Sigmoid colon (tissue), 4 donors: ENCODE measurements around the gene CENATAC.

Experiments used
- CTCF ChIP-seq, 4 experiments: fragments of 450-650 bp in 3 of 4; fragments of 200-600 bp in 1 of 4; IDR thresholded peaks; one replicate each; pipeline ENCODE4 v1.5.1; 2016 to 2019; ENCODE audit warnings: antibody characterized with exemption in 4 of 4, mild to moderate bottlenecking in 3 of 4, moderate library complexity in 2 of 4
- EP300 ChIP-seq, 4 donors: sonication (generic); formaldehyde crosslinking; IDR thresholded peaks; one replicate each; pipeline ENCODE4 v1.6.1; 2017; ENCODE audit warnings: antibody characterized with exemption in 4 of 4
- POLR2A ChIP-seq, 2 donors: fragments of 450-650 bp; IDR thresholded peaks; one replicate each; pipeline ENCODE4 v1.6.1; 2016; ENCODE audit warnings: antibody characterized with exemption in 2 of 2, mild to moderate bottlenecking in 2 of 2, moderate library complexity in 2 of 2
- POLR2AphosphoS5 ChIP-seq, 4 donors: sonication (generic); formaldehyde crosslinking; IDR thresholded peaks; one replicate each; pipeline ENCODE4 v1.6.1; 2017; ENCODE audit warnings: antibody characterized with exemption in 4 of 4

GRCh38 chr11:118996926-118997626 lies 862 bp upstream of the CENATAC start:
- TF ChIP-seq CTCF (IDR thresholded peaks at IDR 0.05) (peak in 1 of 4 experiments; percentile 14), POLR2A (IDR thresholded peaks at IDR 0.05) (no peak), EP300 (IDR thresholded peaks at IDR 0.05) (no peak), POLR2AphosphoS5 (IDR thresholded peaks at IDR 0.05) (no peak)
